Measurements from ENCODE around the gene PYURF.
A peak's percentile ranks its signal among the peaks of the same experiment; 100 is the strongest.

The PYURF gene

GRCh38 chr4:88524171-88524570 lies 595 bp upstream of the PYURF start:
- H3K36me3 ChIP-seq (ENCODE audit: insufficient read depth, low read length): peaks cover 7% of the 10 kb centered on the region; the same call in 1 of the 2 replicates
- no peaks in the 10 kb centered on the region for H3K9me3 ChIP-seq (ENCODE audit: control insufficient read depth, insufficient read depth, low read length)
- 0 out of 2 replicates have a peak, but pooled peaks cover 6% of the 10 kb centered on the region for H3K4me1 ChIP-seq (ENCODE audit: insufficient read depth, low read length)
- H3K9ac ChIP-seq (ENCODE audit: low read depth, low read length): peak overlapping the region; percentile 94

- H3K36me3 ChIP-seq (ENCODE audit: insufficient read depth, low read length): peaks cover 7% of the 10 kb centered on the region; the same call in 1 of the 2 replicates
- 0 out of 2 replicates have a peak, but pooled peaks cover 6% of the 10 kb centered on the region for H3K4me1 ChIP-seq (ENCODE audit: insufficient read depth, low read length)
- H3K9me3 ChIP-seq (ENCODE audit: control insufficient read depth, insufficient read depth, low read length): no peaks in the 10 kb centered on the region
- peak overlapping the region; percentile 94 for H3K9ac ChIP-seq (ENCODE audit: low read depth, low read length)
These were observed 763 bp downstream of the PYURF start for GRCh38 chr4:88522702-88523324.

- Histone ChIP-seq H3K36me3 (ENCODE audit: insufficient read depth, low read length) (0 out of 2 replicates have a peak, but pooled peaks cover 7% of the 10 kb centered on the region), H3K9me3 (ENCODE audit: control insufficient read depth, insufficient read depth, low read length) (no peaks in the 10 kb centered on the region), H3K4me1 (ENCODE audit: insufficient read depth, low read length) (0 out of 2 replicates have a peak, but pooled peaks cover 5% of the 10 kb centered on the region), H3K9ac (ENCODE audit: low read depth, low read length) (no peak overlapping the region)
These were observed 4.7 kb downstream of the PYURF start for GRCh38 chr4:88518911-88519310.

- Histone ChIP-seq H3K36me3 (ENCODE audit: insufficient read depth, low read length) (0 out of 2 replicates have a peak, but pooled peaks cover 7% of the 10 kb centered on the region), H3K4me1 (ENCODE audit: insufficient read depth, low read length) (0 out of 2 replicates have a peak, but pooled peaks cover 5% of the 10 kb centered on the region), H3K9ac (ENCODE audit: low read depth, low read length) (no peak overlapping the region), H3K9me3 (ENCODE audit: control insufficient read depth, insufficient read depth, low read length) (no peaks in the 10 kb centered on the region)
These were observed 5.8 kb downstream of the PYURF start for GRCh38 chr4:88517825-88518224.

GRCh38 chr4:88516746-88517145 lies 6.8 kb downstream of the PYURF start:
- Histone ChIP-seq H3K9me3 (ENCODE audit: control insufficient read depth, insufficient read depth, low read length) (no peaks in the 10 kb centered on the region), H3K9ac (ENCODE audit: low read depth, low read length) (no peak overlapping the region), H3K4me1 (ENCODE audit: insufficient read depth, low read length) (0 out of 2 replicates have a peak, but pooled peaks cover 5% of the 10 kb centered on the region), H3K36me3 (ENCODE audit: insufficient read depth, low read length) (0 out of 2 replicates have a peak, but pooled peaks cover 6% of the 10 kb centered on the region)

- no peaks in the 10 kb centered on the region for H3K9me3 ChIP-seq (ENCODE audit: control insufficient read depth, insufficient read depth, low read length)
- 0 out of 2 replicates have a peak, but pooled peaks cover 5% of the 10 kb centered on the region for H3K4me1 ChIP-seq (ENCODE audit: insufficient read depth, low read length)
- no peak overlapping the region for H3K9ac ChIP-seq (ENCODE audit: low read depth, low read length)
- H3K36me3 ChIP-seq (ENCODE audit: insufficient read depth, low read length): no peaks in the 10 kb centered on the region
These were observed 8.7 kb downstream of the PYURF start for GRCh38 chr4:88514557-88515511.

- no peaks in the 10 kb centered on the region for H3K4me1 ChIP-seq (ENCODE audit: insufficient read depth, low read length)
- no peaks in the 10 kb centered on the region for H3K36me3 ChIP-seq (ENCODE audit: insufficient read depth, low read length)
- no peak overlapping the region for H3K9ac ChIP-seq (ENCODE audit: low read depth, low read length)
- no peaks in the 10 kb centered on the region for H3K9me3 ChIP-seq (ENCODE audit: control insufficient read depth, insufficient read depth, low read length)
These were observed 12.3 kb downstream of the PYURF start for GRCh38 chr4:88511236-88511635.

GRCh38 chr4:88503344-88503743 lies 20.2 kb downstream of the PYURF start:
- Histone ChIP-seq H3K9me3 (ENCODE audit: control insufficient read depth, insufficient read depth, low read length) (no peaks in the 10 kb centered on the region), H3K36me3 (ENCODE audit: insufficient read depth, low read length) (no peaks in the 10 kb centered on the region), H3K9ac (ENCODE audit: low read depth, low read length) (no peak overlapping the region), H3K4me1 (ENCODE audit: insufficient read depth, low read length) (no peaks in the 10 kb centered on the region)

GRCh38 chr4:88497859-88498409 lies 25.6 kb downstream of the PYURF start:
- H3K36me3 ChIP-seq (ENCODE audit: insufficient read depth, low read length): no peaks in the 10 kb centered on the region
- no peak overlapping the region for H3K9ac ChIP-seq (ENCODE audit: low read depth, low read length)
- H3K4me1 ChIP-seq (ENCODE audit: insufficient read depth, low read length): no peaks in the 10 kb centered on the region
- H3K9me3 ChIP-seq (ENCODE audit: control insufficient read depth, insufficient read depth, low read length): no peaks in the 10 kb centered on the region

- Histone ChIP-seq H3K9me3 (ENCODE audit: control insufficient read depth, insufficient read depth, low read length) (no peaks in the 10 kb centered on the region), H3K4me1 (ENCODE audit: insufficient read depth, low read length) (no peaks in the 10 kb centered on the region), H3K36me3 (ENCODE audit: insufficient read depth, low read length) (0 out of 2 replicates have a peak, but pooled peaks cover 7% of the 10 kb centered on the region), H3K9ac (ENCODE audit: low read depth, low read length) (no peak overlapping the region)
These were observed 34.3 kb downstream of the PYURF start for GRCh38 chr4:88489100-88489761.

- no peaks in the 10 kb centered on the region for H3K9me3 ChIP-seq (ENCODE audit: control insufficient read depth, insufficient read depth, low read length)
- no peaks in the 10 kb centered on the region for H3K4me1 ChIP-seq (ENCODE audit: insufficient read depth, low read length)
- H3K36me3 ChIP-seq (ENCODE audit: insufficient read depth, low read length): no peaks in the 10 kb centered on the region
- H3K9ac ChIP-seq (ENCODE audit: low read depth, low read length): no peak overlapping the region
These were observed 42.0 kb downstream of the PYURF start for GRCh38 chr4:88481537-88481936.

- Histone ChIP-seq H3K9ac (ENCODE audit: low read depth, low read length) (no peak overlapping the region), H3K4me1 (ENCODE audit: insufficient read depth, low read length) (no peaks in the 10 kb centered on the region), H3K9me3 (ENCODE audit: control insufficient read depth, insufficient read depth, low read length) (no peaks in the 10 kb centered on the region), H3K36me3 (ENCODE audit: insufficient read depth, low read length) (no peaks in the 10 kb centered on the region)
These were observed 45.3 kb downstream of the PYURF start for GRCh38 chr4:88478247-88478646.

GRCh38 chr4:88477229-88477860 lies 46.2 kb downstream of the PYURF start:
- Histone ChIP-seq H3K9ac (ENCODE audit: low read depth, low read length) (no peak overlapping the region), H3K4me1 (ENCODE audit: insufficient read depth, low read length) (no peaks in the 10 kb centered on the region), H3K36me3 (ENCODE audit: insufficient read depth, low read length) (no peaks in the 10 kb centered on the region), H3K9me3 (ENCODE audit: control insufficient read depth, insufficient read depth, low read length) (no peaks in the 10 kb centered on the region)
